Activated naive CD4-positive, alpha-beta T cell treated with anti-CD3 and anti-CD28 coated beads for 36 hours (primary cell): ENCODE measurements around the gene WDFY1. TPM values are rescaled to one million over a fixed set of nuclear protein-coding genes. Genes with fewer than 3 reads are reported as not detected.

ENCODE experiments used
- CTCF ChIA-PET: fragments of 350-600 bp; sonication (Branson Sonifier 250); formaldehyde crosslinking; loops from one replicate; lab custom pipeline; 2021; ENCODE audit warnings: antibody characterized with exemption; lab: Charles Lee
- DNase-seq: peaks from one replicate; pipeline ENCODE4 v3.0.0-alpha.2; 2020
- H3K27ac Mint-ChIP-seq: one replicate; pipeline ENCODE4 v1.8.0; 2021; ENCODE audit warnings: mild to moderate bottlenecking, mixed read lengths
- H3K27me3 Mint-ChIP-seq: one replicate; pipeline ENCODE4 v1.8.0; 2021; ENCODE audit warnings: low read depth, mixed read lengths
- H3K36me3 Mint-ChIP-seq: one replicate; pipeline ENCODE4 v1.8.0; 2021; ENCODE audit warnings: low read depth, mixed read lengths
- H3K4me1 Mint-ChIP-seq: one replicate; pipeline ENCODE4 v1.8.0; 2021; ENCODE audit warnings: low read depth, mixed read lengths
- H3K4me3 Mint-ChIP-seq: one replicate; pipeline ENCODE4 v1.8.0; 2021; ENCODE audit warnings: mild to moderate bottlenecking, moderate library complexity, mixed read lengths
- H3K9me3 Mint-ChIP-seq: one replicate; pipeline ENCODE4 v1.8.0; 2021; ENCODE audit warnings: mixed read lengths
- intact Hi-C: fragments of 100-400 bp; cut with micrococcal nuclease; formaldehyde crosslinking; loops from one replicate; pipeline ENCODE4 v1.15.1; 2023
- total RNA-seq, 2 experiments: library from RNA; stranded (reverse); gene quantifications; one replicate each; pipeline ENCODE4 v1.2.3, GENCODE V29; 2021

Gene WDFY1
- total RNA-seq, 2 experiments from 2014 or later: 39.4 to 39.9 TPM

- Mint-ChIP-seq H3K27ac (peak overlapping the region; percentile 50), H3K9me3 (no peaks in the 10 kb centered on the region), H3K27me3 (no peaks in the 10 kb centered on the region), H3K4me1 (peaks cover 74% of the 10 kb centered on the region), H3K36me3 (peaks cover 15% of the 10 kb centered on the region), H3K4me3 (peak overlapping the region; percentile 19)
- intact Hi-C loops: loop anchor here (2.0 to 10.0 kb wide), 7 partner anchors 174 to 1091 kb away; partner anchors contain the start of genes ACSL3 and CUL3
- DNase-seq: peak; percentile 28
- CTCF ChIA-PET: interaction anchor here (2.3 kb wide), 1 partner anchor 38 kb away, joined by 8 read pairs; no protein-coding TSS in a partner anchor
Measured at GRCh38 chr2:223956300-223956699, 11.2 kb upstream of the WDFY1 start.

- Mint-ChIP-seq H3K27me3 (no peaks in the 10 kb centered on the region), H3K4me3 (no peak overlapping the region), H3K36me3 (no peaks in the 10 kb centered on the region), H3K27ac (no peak overlapping the region), H3K9me3 (no peaks in the 10 kb centered on the region), H3K4me1 (peaks cover 72% of the 10 kb centered on the region)
- intact Hi-C loops: loop anchor here (5.0 to 10.0 kb wide), 3 partner anchors 820 to 1297 kb away; partner anchors contain the start of genes ACSL3 and FARSB
- CTCF ChIA-PET: interaction anchor here (0.7 to 1.3 kb wide), 3 partner anchors 12 to 16 kb away, joined by 3 to 7 read pairs (median 5); no protein-coding TSS in a partner anchor
- DNase-seq: no peak
Measured at GRCh38 chr2:223954401-223954800, 9.3 kb upstream of the WDFY1 start.

- intact Hi-C loops: loop anchor here (5.0 to 10.0 kb wide), 3 partner anchors 822 to 1295 kb away; partner anchors contain the start of genes ACSL3 and FARSB
Measured at GRCh38 chr2:223952280-223952968, 7.3 kb upstream of the WDFY1 start.

GRCh38 chr2:223950448-223951347, 5.6 kb upstream of the WDFY1 start:
- peaks cover 75% of the 10 kb centered on the region for H3K4me1 Mint-ChIP-seq
- CTCF ChIA-PET: interaction anchor here (0.5 to 1.4 kb wide), 5 partner anchors 14 to 464 kb away, joined by 3 to 4 read pairs (median 3); no protein-coding TSS in a partner anchor
- no peaks in the 10 kb centered on the region for H3K9me3 Mint-ChIP-seq
- no peaks in the 10 kb centered on the region for H3K27me3 Mint-ChIP-seq
- peak overlapping the region; percentile 85 for H3K27ac Mint-ChIP-seq
- no peak overlapping the region for H3K4me3 Mint-ChIP-seq
- H3K36me3 Mint-ChIP-seq: no peaks in the 10 kb centered on the region
- no peak for DNase-seq
- intact Hi-C loops: loop anchor here (5.0 to 10.0 kb wide), 3 partner anchors 824 to 1293 kb away; partner anchors contain the start of genes ACSL3 and FARSB

More at GRCh38 chr2:223952280-223952968, 7.3 kb upstream of the WDFY1 start:
- CTCF ChIA-PET: no interaction called here
- Mint-ChIP-seq H3K27ac (peak overlapping the region; percentile 7), H3K9me3 (no peaks in the 10 kb centered on the region), H3K4me3 (no peak overlapping the region), H3K4me1 (peaks cover 76% of the 10 kb centered on the region), H3K36me3 (no peaks in the 10 kb centered on the region), H3K27me3 (no peaks in the 10 kb centered on the region)
- no peak for DNase-seq

- Mint-ChIP-seq H3K27ac (peak overlapping the region; percentile 85), H3K4me3 (peak overlapping the region; percentile 28), H3K36me3 (peaks cover 4% of the 10 kb centered on the region), H3K9me3 (no peaks in the 10 kb centered on the region), H3K4me1 (peaks cover 64% of the 10 kb centered on the region), H3K27me3 (no peaks in the 10 kb centered on the region)
- CTCF ChIA-PET: interaction anchor here (1.3 to 1.4 kb wide), 2 partner anchors 15 to 76 kb away, joined by 3 read pairs; no protein-coding TSS in a partner anchor
- intact Hi-C loops: loop anchor here (10.0 kb wide), 1 partner anchor 1525 kb away; the partner anchor contains the start of gene SGPP2
- peak; percentile 44 for DNase-seq
Measured at GRCh38 chr2:223949241-223949840, 4.2 kb upstream of the WDFY1 start.

GRCh38 chr2:223947711-223948205, 2.6 kb upstream of the WDFY1 start:
- Mint-ChIP-seq H3K27me3 (no peaks in the 10 kb centered on the region), H3K4me3 (no peak overlapping the region), H3K9me3 (no peaks in the 10 kb centered on the region), H3K36me3 (peaks cover 10% of the 10 kb centered on the region), H3K4me1 (peaks cover 63% of the 10 kb centered on the region), H3K27ac (peak overlapping the region; percentile 6)
- intact Hi-C loops: loop anchor here (10.0 kb wide), 1 partner anchor 1523 kb away; the partner anchor contains the start of gene SGPP2
- no peak for DNase-seq
- CTCF ChIA-PET: no interaction called here

GRCh38 chr2:223945755-223946154, 620 bp upstream of the WDFY1 start:
- peaks cover 62% of the 10 kb centered on the region for H3K4me1 Mint-ChIP-seq
- H3K27ac Mint-ChIP-seq: peak overlapping the region; percentile 52
- no peak for DNase-seq
- H3K9me3 Mint-ChIP-seq: peaks cover 4% of the 10 kb centered on the region
- peaks cover 15% of the 10 kb centered on the region for H3K36me3 Mint-ChIP-seq
- peak overlapping the region; percentile 92 for H3K4me3 Mint-ChIP-seq
- intact Hi-C loops: loop anchor here (1.0 to 10.0 kb wide), 2 partner anchors 12 to 1521 kb away; partner anchors contain the start of genes MRPL44 and SGPP2
- CTCF ChIA-PET: interaction anchor here (1.0 kb wide), 1 partner anchor 91 kb away, joined by 3 read pairs; no protein-coding TSS in a partner anchor
- no peaks in the 10 kb centered on the region for H3K27me3 Mint-ChIP-seq

- H3K4me1 Mint-ChIP-seq: peaks cover 58% of the 10 kb centered on the region
Measured at GRCh38 chr2:223944166-223944702, 901 bp downstream of the WDFY1 start.

GRCh38 chr2:223943561-223944008, 1.6 kb downstream of the WDFY1 start:
- intact Hi-C loops: loop anchor here (5.0 to 10.0 kb wide), 6 partner anchors 246 to 1519 kb away; partner anchors contain the start of genes DOCK10 and SGPP2
- peak overlapping the region; percentile 80 for H3K27ac Mint-ChIP-seq
- no peak for DNase-seq
- peaks cover 27% of the 10 kb centered on the region for H3K36me3 Mint-ChIP-seq
- H3K9me3 Mint-ChIP-seq: peaks cover 14% of the 10 kb centered on the region
- H3K4me3 Mint-ChIP-seq: peak overlapping the region; percentile 92
- CTCF ChIA-PET: interaction anchor here (0.6 to 1.2 kb wide), 3 partner anchors 32 to 126 kb away, joined by 3 read pairs; no protein-coding TSS in a partner anchor
- no peaks in the 10 kb centered on the region for H3K27me3 Mint-ChIP-seq
- H3K4me1 Mint-ChIP-seq: peaks cover 57% of the 10 kb centered on the region

More at GRCh38 chr2:223944166-223944702, 901 bp downstream of the WDFY1 start:
- no peaks in the 10 kb centered on the region for H3K27me3 Mint-ChIP-seq
- intact Hi-C loops: loop anchor here (5.0 to 10.0 kb wide), 6 partner anchors 247 to 1519 kb away; partner anchors contain the start of genes DOCK10 and SGPP2
- H3K9me3 Mint-ChIP-seq: peaks cover 10% of the 10 kb centered on the region
- peak; percentile 30 for DNase-seq
- peaks cover 23% of the 10 kb centered on the region for H3K36me3 Mint-ChIP-seq
- H3K4me3 Mint-ChIP-seq: peak overlapping the region; percentile 92
- CTCF ChIA-PET: no interaction called here
- peak overlapping the region; percentile 80 for H3K27ac Mint-ChIP-seq

GRCh38 chr2:223943135-223943534, 2.0 kb downstream of the WDFY1 start:
- DNase-seq: no peak
- Mint-ChIP-seq H3K27ac (peak overlapping the region; percentile 40), H3K4me3 (peak overlapping the region; percentile 92), H3K36me3 (peaks cover 27% of the 10 kb centered on the region), H3K9me3 (peaks cover 15% of the 10 kb centered on the region), H3K4me1 (peaks cover 57% of the 10 kb centered on the region), H3K27me3 (no peaks in the 10 kb centered on the region)
- CTCF ChIA-PET: interaction anchor here (0.6 to 1.2 kb wide), 3 partner anchors 33 to 125 kb away, joined by 3 read pairs; no protein-coding TSS in a partner anchor
- intact Hi-C loops: loop anchor here (5.0 to 10.0 kb wide), 6 partner anchors 246 to 1518 kb away; partner anchors contain the start of genes DOCK10 and SGPP2
